ENCODE data around the gene ISG15.

ISG15 gene

DNA sequence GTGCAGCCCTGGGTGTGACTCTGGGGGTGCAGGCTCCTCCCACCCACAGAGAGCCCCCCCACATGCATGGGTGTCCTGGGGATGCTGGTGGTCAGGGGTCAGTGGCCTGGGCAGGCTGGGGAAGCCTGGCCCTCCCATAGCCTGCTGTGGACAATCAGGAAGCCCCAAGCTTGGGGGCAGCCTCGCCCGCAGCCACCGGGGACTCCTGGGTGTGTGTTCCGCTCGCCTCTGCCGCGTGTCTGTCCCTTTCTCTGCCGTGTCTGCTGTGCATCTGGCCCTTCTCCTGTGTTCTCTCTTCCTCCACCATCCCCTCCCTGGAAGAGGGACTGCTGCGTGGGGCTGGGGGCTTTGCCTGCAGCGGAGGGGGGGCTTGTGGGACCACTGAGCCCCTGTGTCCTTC, 29.5 kb downstream of the ISG15 start:
- H3K4me1 ChIP-seq (ENCODE audit: control insufficient read depth, insufficient read depth, low read length) = peaks cover 17% of the 10 kb centered on the region
- no peak overlapping the region for H3K4me3 ChIP-seq (ENCODE audit: low read length)
- no peaks in the 10 kb centered on the region for H3K36me3 ChIP-seq (ENCODE audit: control insufficient read depth, insufficient read depth, low read length)

DNA sequence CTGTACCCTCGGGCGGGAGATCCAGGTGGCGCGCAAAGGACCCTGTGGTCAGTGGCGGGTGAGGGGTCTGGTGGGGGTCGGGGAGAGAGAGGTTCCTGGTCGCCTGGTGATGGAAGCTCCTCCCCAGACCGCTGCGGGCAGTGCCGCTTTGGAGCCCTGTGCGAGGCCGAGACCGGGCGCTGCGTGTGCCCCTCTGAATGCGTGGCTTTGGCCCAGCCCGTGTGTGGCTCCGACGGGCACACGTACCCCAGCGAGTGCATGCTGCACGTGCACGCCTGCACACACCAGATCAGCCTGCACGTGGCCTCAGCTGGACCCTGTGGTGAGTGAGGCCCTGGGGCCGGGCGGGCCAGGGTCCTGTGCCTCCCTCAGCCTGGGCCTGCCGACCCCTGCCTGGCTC, 30.1 kb downstream of the ISG15 start:
- no peak overlapping the region for H3K9ac ChIP-seq (ENCODE audit: low read length)
- H3K4me1 ChIP-seq (ENCODE audit: control insufficient read depth, insufficient read depth, low read length) = peaks cover 17% of the 10 kb centered on the region
- no peaks in the 10 kb centered on the region for H3K36me3 ChIP-seq (ENCODE audit: control insufficient read depth, insufficient read depth, low read length)
- H3K27me3 ChIP-seq (ENCODE audit: control insufficient read depth, insufficient read depth, low read length) = peaks cover 18% of the 10 kb centered on the region
- H3K4me3 ChIP-seq (ENCODE audit: low read length) = no peak overlapping the region
- no peaks in the 10 kb centered on the region for H3K9me3 ChIP-seq (ENCODE audit: control insufficient read depth, low read length)

More for the DNA sequence above, 29.5 kb downstream of the ISG15 start:
- Histone ChIP-seq H3K9me3 (ENCODE audit: control insufficient read depth, low read length) (no peaks in the 10 kb centered on the region), H3K9ac (ENCODE audit: low read length) (no peak overlapping the region), H3K27me3 (ENCODE audit: control insufficient read depth, insufficient read depth, low read length) (peaks cover 24% of the 10 kb centered on the region)

DNA sequence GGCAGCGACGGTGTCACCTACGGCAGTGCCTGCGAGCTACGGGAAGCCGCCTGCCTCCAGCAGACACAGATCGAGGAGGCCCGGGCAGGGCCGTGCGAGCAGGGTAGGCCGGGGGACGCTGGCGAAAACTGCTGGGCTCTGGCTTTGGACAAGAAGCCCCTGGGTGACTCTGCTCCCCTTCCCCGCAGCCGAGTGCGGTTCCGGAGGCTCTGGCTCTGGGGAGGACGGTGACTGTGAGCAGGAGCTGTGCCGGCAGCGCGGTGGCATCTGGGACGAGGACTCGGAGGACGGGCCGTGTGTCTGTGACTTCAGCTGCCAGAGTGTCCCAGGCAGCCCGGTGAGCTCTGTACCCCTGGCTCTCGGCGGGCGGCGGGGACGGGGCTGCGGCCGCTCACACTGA, 30.6 kb downstream of the ISG15 start:
- Histone ChIP-seq H3K9ac (ENCODE audit: low read length) (no peak overlapping the region), H3K4me3 (ENCODE audit: low read length) (no peak overlapping the region), H3K36me3 (ENCODE audit: control insufficient read depth, insufficient read depth, low read length) (no peaks in the 10 kb centered on the region), H3K27me3 (ENCODE audit: control insufficient read depth, insufficient read depth, low read length) (peaks cover 13% of the 10 kb centered on the region), H3K4me1 (ENCODE audit: control insufficient read depth, insufficient read depth, low read length) (peaks cover 16% of the 10 kb centered on the region), H3K9me3 (ENCODE audit: control insufficient read depth, low read length) (no peaks in the 10 kb centered on the region)

DNA sequence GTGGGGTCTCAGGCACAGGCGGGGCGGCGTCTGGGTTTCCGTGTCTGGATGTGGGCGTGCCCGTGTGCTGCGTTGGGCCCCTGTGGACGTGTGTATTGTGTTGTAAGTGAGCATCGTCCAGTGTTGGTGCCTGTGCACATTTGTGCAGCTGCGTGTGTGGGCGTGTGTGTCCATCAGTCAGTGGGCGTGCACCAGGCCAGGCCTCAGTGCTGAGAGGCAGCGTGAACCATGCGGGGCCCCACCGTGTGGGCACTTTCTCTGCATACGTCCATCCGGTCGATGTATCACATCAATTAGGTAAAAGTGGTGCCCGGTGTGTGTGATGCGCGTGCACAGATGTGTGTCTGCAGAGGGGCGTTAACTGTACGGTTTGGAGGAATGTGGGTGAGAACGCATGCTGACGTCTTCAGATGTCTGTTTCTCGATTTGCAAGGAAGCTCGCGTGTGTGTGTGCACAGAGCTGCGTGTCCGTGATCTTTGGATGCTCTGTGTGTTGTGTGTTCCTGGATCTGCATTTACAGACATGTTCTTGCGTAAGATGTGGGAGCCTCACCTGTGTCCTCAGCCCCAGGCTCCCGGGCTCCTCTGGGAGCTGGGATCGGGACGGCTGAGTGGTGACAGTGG, 31.3 kb downstream of the ISG15 start:
- no peak overlapping the region for H3K4me3 ChIP-seq (ENCODE audit: low read length)
- no peak overlapping the region for H3K9ac ChIP-seq (ENCODE audit: low read length)
- peaks cover 7% of the 10 kb centered on the region for H3K27me3 ChIP-seq (ENCODE audit: control insufficient read depth, insufficient read depth, low read length)
- H3K4me1 ChIP-seq (ENCODE audit: control insufficient read depth, insufficient read depth, low read length) = peaks cover 9% of the 10 kb centered on the region
- no peaks in the 10 kb centered on the region for H3K36me3 ChIP-seq (ENCODE audit: control insufficient read depth, insufficient read depth, low read length)
- H3K9me3 ChIP-seq (ENCODE audit: control insufficient read depth, low read length) = no peaks in the 10 kb centered on the region

DNA sequence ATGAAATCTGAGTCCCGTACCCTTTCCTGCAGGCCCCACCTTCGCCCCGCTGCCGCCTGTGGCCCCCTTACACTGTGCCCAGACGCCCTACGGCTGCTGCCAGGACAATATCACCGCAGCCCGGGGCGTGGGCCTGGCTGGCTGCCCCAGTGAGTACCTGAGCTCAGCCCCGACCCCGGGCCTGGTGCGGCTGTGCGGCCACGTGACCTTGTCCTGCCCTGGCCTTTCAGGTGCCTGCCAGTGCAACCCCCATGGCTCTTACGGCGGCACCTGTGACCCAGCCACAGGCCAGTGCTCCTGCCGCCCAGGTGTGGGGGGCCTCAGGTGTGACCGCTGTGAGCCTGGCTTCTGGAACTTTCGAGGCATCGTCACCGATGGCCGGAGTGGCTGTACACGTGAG, 31.8 kb downstream of the ISG15 start:
- Histone ChIP-seq H3K27me3 (ENCODE audit: control insufficient read depth, insufficient read depth, low read length) (peaks cover 1% of the 10 kb centered on the region), H3K4me1 (ENCODE audit: control insufficient read depth, insufficient read depth, low read length) (peaks cover 4% of the 10 kb centered on the region), H3K36me3 (ENCODE audit: control insufficient read depth, insufficient read depth, low read length) (no peaks in the 10 kb centered on the region), H3K9ac (ENCODE audit: low read length) (no peak overlapping the region), H3K4me3 (ENCODE audit: low read length) (no peak overlapping the region), H3K9me3 (ENCODE audit: control insufficient read depth, low read length) (no peaks in the 10 kb centered on the region)

DNA sequence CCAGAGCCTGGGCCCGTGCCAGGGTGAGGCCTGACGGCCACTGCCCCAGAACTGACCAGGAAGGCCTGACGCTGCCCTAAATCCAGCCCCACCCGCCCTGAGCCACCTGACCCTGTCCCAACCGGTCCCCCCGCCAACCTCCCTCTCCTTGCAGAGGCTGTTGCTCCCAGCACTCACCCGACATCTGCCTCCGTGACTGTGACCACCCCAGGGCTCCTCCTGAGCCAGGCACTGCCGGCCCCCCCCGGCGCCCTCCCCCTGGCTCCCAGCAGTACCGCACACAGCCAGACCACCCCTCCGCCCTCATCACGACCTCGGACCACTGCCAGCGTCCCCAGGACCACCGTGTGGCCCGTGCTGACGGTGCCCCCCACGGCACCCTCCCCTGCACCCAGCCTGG, 32.9 kb downstream of the ISG15 start:
- Histone ChIP-seq H3K9ac (ENCODE audit: low read length) (no peak overlapping the region), H3K36me3 (ENCODE audit: control insufficient read depth, insufficient read depth, low read length) (no peaks in the 10 kb centered on the region), H3K4me3 (ENCODE audit: low read length) (no peak overlapping the region), H3K9me3 (ENCODE audit: control insufficient read depth, low read length) (no peaks in the 10 kb centered on the region), H3K27me3 (ENCODE audit: control insufficient read depth, insufficient read depth, low read length) (no peaks in the 10 kb centered on the region), H3K4me1 (ENCODE audit: control insufficient read depth, insufficient read depth, low read length) (no peaks in the 10 kb centered on the region)

DNA sequence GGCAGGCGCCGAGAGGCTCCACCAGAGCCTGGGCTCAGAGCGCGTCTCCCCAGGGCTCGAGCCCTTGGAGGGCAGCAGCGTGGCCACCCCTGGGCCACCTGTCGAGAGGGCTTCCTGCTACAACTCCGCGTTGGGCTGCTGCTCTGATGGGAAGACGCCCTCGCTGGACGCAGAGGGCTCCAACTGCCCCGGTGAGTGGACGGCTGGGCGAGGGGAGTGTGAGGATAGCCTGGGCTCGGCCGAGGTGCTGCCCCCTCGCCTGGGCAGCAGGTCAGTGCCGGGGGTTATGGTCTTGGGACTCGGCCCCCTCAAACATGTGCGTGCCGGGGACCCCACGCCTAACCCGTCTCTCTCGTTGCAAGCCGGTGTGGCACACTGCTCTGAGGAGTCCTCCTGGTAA, 33.5 kb downstream of the ISG15 start:
- H3K4me3 ChIP-seq (ENCODE audit: low read length) = no peak overlapping the region
- H3K4me1 ChIP-seq (ENCODE audit: control insufficient read depth, insufficient read depth, low read length) = no peaks in the 10 kb centered on the region
- no peaks in the 10 kb centered on the region for H3K9me3 ChIP-seq (ENCODE audit: control insufficient read depth, low read length)
- no peaks in the 10 kb centered on the region for H3K27me3 ChIP-seq (ENCODE audit: control insufficient read depth, insufficient read depth, low read length)
- no peak overlapping the region for H3K9ac ChIP-seq (ENCODE audit: low read length)
- no peaks in the 10 kb centered on the region for H3K36me3 ChIP-seq (ENCODE audit: control insufficient read depth, insufficient read depth, low read length)

DNA sequence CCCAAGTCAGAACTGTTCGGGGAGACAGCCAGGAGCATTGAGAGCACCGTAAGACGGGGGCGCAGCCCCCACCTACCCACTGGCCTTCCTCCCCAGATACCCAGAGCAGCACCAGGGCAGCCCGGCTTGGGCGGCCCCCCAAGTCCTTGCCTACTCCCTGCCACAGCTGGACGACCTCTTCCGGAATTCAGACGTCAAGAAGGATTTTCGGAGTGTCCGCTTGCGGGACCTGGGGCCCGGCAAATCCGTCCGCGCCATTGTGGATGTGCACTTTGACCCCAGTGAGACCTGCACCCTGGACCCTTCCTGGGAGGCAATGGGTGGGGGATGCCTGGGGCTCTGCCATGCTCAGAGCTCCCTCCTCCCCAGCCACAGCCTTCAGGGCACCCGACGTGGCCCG, 34.1 kb downstream of the ISG15 start:
- Histone ChIP-seq H3K9me3 (ENCODE audit: control insufficient read depth, low read length) (no peaks in the 10 kb centered on the region), H3K4me1 (ENCODE audit: control insufficient read depth, insufficient read depth, low read length) (no peaks in the 10 kb centered on the region), H3K27me3 (ENCODE audit: control insufficient read depth, insufficient read depth, low read length) (no peaks in the 10 kb centered on the region)

DNA sequence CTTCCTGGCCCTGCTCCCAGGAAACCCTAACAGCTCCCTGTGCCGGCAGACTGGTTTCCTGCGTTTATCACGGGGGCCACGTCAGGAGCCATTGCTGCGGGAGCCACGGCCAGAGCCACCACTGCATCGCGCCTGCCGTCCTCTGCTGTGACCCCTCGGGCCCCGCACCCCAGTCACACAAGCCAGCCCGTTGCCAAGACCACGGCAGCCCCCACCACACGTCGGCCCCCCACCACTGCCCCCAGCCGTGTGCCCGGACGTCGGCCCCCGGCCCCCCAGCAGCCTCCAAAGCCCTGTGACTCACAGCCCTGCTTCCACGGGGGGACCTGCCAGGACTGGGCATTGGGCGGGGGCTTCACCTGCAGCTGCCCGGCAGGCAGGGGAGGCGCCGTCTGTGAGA, 34.7 kb downstream of the ISG15 start:
- H3K36me3 ChIP-seq (ENCODE audit: control insufficient read depth, insufficient read depth, low read length) = no peaks in the 10 kb centered on the region
- no peaks in the 10 kb centered on the region for H3K4me1 ChIP-seq (ENCODE audit: control insufficient read depth, insufficient read depth, low read length)
- no peak overlapping the region for H3K4me3 ChIP-seq (ENCODE audit: low read length)
- no peaks in the 10 kb centered on the region for H3K9me3 ChIP-seq (ENCODE audit: control insufficient read depth, low read length)
- H3K27me3 ChIP-seq (ENCODE audit: control insufficient read depth, insufficient read depth, low read length) = no peaks in the 10 kb centered on the region
- H3K9ac ChIP-seq (ENCODE audit: low read length) = no peak overlapping the region

More for the DNA sequence above, 34.1 kb downstream of the ISG15 start:
- no peak overlapping the region for H3K9ac ChIP-seq (ENCODE audit: low read length)
- no peaks in the 10 kb centered on the region for H3K36me3 ChIP-seq (ENCODE audit: control insufficient read depth, insufficient read depth, low read length)
- H3K4me3 ChIP-seq (ENCODE audit: low read length) = no peak overlapping the region

DNA sequence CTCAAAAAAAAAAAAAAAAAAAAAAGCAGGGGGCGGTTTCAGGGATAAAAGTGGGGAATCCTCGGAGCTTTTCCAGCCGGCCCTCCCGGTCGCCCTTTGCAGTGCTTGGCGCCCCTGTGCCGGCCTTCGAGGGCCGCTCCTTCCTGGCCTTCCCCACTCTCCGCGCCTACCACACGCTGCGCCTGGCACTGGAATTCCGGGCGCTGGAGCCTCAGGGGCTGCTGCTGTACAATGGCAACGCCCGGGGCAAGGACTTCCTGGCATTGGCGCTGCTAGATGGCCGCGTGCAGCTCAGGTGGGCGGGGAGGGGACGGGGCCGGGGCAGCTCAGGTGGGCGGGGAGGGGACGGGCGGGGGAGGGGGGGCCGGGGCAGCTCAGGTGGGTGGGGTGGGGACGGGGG, 35.5 kb downstream of the ISG15 start:
- Histone ChIP-seq H3K27me3 (ENCODE audit: control insufficient read depth, insufficient read depth, low read length) (no peaks in the 10 kb centered on the region), H3K4me1 (ENCODE audit: control insufficient read depth, insufficient read depth, low read length) (no peaks in the 10 kb centered on the region), H3K4me3 (ENCODE audit: low read length) (no peak overlapping the region), H3K9ac (ENCODE audit: low read length) (no peak overlapping the region), H3K36me3 (ENCODE audit: control insufficient read depth, insufficient read depth, low read length) (no peaks in the 10 kb centered on the region), H3K9me3 (ENCODE audit: control insufficient read depth, low read length) (no peaks in the 10 kb centered on the region)

DNA sequence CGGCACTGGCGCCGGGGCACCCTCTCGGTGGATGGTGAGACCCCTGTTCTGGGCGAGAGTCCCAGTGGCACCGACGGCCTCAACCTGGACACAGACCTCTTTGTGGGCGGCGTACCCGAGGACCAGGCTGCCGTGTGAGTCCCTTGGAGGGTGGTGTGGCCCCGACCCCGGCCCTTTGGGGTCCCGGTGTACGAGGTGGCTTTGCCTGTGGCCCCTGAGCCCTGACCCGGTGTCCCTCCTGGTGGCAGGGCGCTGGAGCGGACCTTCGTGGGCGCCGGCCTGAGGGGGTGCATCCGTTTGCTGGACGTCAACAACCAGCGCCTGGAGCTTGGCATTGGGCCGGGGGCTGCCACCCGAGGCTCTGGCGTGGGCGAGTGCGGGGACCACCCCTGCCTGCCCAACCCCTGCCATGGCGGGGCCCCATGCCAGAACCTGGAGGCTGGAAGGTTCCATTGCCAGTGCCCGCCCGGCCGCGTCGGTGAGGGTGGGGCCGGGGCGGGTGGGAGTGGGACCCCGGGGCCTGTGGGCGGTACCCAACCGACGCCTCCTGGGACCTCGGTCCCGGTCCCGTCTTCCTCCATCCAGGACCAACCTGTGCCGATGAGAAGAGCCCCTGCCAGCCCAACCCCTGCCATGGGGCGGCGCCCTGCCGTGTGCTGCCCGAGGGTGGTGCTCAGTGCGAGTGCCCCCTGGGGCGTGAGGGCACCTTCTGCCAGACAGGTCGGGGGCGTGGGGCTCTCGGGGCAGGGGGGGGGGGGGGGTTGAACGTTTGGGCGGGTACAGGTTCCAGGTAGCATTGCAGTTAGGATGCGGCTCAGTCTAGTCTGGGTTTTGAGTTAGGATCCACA, 36.2 kb downstream of the ISG15 start:
- no peak overlapping the region for H3K4me3 ChIP-seq (ENCODE audit: low read length)

DNA sequence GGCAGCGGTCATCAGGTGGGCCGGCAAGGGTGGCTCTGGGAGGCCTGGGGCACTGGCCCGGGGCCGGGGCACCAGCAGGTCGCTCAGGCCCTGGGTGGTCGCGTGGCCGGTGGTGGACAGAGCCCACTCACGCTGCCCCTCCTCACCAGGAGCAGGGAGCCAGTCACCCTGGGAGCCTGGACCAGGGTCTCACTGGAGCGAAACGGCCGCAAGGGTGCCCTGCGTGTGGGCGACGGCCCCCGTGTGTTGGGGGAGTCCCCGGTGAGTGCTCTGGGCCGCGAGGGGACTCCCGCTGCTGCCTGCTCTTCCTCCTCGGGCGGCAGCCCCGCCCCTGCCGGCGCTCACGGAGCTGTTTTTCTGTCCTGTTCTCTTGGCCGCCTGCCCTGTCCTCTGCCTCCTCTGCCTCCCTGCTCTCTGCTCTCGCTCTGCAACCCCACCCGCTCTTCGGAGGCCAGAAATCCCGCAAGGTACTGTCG, 37.3 kb downstream of the ISG15 start:
- Histone ChIP-seq H3K4me3 (ENCODE audit: low read length) (no peak overlapping the region), H3K9ac (ENCODE audit: low read length) (no peak overlapping the region), H3K36me3 (ENCODE audit: control insufficient read depth, insufficient read depth, low read length) (no peaks in the 10 kb centered on the region), H3K4me1 (ENCODE audit: control insufficient read depth, insufficient read depth, low read length) (no peaks in the 10 kb centered on the region), H3K9me3 (ENCODE audit: control insufficient read depth, low read length) (no peaks in the 10 kb centered on the region), H3K27me3 (ENCODE audit: control insufficient read depth, insufficient read depth, low read length) (no peaks in the 10 kb centered on the region)

More for the DNA sequence above, 36.2 kb downstream of the ISG15 start:
- H3K9me3 ChIP-seq (ENCODE audit: control insufficient read depth, low read length) = no peaks in the 10 kb centered on the region
- no peaks in the 10 kb centered on the region for H3K36me3 ChIP-seq (ENCODE audit: control insufficient read depth, insufficient read depth, low read length)
- no peaks in the 10 kb centered on the region for H3K27me3 ChIP-seq (ENCODE audit: control insufficient read depth, insufficient read depth, low read length)
- H3K9ac ChIP-seq (ENCODE audit: low read length) = no peak overlapping the region
- H3K4me1 ChIP-seq (ENCODE audit: control insufficient read depth, insufficient read depth, low read length) = no peaks in the 10 kb centered on the region
